NCI-H2029 treated with DMSO at 0.1 percent for 48 hours (cell line): ENCODE measurements around the gene SMIM8.

Source experiments
- DNase-seq: peaks from one replicate; lab custom pipeline; 2025; lab: John Stamatoyannopoulos, UW

The SMIM8 gene

DNA sequence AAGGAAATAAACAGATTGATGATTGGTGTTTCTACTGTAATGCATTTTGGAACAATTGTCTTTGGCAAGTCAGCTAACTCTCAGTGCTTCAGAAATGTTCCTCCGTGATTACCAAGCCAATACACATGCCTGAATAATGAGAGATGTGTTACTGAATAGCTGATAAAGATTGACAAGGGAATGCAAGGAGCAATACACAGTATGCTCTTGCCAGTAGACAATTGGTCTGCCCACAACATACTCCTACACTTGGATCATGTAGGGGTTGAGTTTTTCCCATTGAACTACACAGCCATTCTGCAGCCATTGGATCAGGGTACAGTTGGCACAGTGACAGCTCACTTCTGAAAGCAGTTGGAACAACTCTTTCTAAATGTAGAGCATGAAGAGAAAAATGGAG is 12.3 kb downstream of the SMIM8 start:
- DNase-seq = no peak

DNA sequence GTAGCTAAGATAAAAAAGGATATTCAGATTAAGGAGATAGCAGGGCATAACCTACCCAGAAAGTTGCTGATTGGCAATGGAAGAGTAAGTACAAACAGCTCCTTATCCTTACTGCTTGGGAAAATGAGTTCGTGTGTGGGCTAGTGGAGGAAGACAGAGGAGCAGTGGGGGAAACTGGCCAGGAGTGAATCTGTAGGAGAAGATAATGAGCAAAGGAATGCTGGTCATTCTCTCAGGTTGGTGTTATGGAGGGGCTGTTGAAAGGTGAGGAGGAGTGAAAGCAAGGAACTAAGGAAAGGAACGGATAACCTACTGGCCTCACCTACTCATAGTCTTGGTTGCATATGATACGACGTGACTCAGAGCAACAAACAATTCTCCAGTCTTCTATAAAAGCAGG is 14.0 kb downstream of the SMIM8 start:
- DNase-seq = no peak

DNA sequence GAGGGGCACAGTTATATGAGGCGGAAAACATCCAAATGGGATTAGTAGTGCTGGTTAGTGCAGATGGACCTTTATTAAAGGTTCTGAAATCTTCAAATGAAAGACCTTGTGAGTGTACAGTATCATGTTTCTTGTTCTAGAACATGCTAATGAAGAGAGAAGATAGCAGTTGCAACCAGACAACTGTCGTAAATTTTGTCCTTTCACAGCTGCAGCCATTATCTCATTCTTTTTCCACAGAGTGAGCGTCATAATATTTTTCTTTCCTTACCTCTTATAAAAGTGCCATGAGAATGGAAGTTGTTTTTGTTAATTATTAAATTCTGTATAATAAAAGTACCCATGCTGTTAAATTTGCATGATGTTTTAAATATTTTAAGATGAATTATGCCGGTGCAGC is 17.8 kb downstream of the SMIM8 start:
- DNase-seq = no peak

DNA sequence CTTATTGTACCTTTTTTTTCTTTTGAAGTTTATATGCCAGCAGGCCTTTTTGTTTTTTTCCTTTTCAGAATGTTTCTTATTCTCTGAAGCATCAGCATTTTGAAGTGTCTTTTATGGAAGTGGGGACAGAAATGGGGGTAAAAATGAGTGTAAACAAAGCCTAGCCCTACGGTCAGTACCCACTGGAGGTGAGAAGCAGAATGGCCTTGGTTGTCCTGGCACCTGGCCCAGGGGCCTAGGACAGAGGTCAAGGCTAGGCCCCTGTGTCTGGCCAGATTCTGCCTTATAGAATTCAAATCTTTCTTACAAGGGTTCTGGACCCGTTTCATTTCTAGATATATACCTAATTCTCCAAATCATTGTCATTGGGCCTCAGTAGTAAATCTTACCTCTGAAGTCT is 18.8 kb downstream of the SMIM8 start:
- no peak for DNase-seq

DNA sequence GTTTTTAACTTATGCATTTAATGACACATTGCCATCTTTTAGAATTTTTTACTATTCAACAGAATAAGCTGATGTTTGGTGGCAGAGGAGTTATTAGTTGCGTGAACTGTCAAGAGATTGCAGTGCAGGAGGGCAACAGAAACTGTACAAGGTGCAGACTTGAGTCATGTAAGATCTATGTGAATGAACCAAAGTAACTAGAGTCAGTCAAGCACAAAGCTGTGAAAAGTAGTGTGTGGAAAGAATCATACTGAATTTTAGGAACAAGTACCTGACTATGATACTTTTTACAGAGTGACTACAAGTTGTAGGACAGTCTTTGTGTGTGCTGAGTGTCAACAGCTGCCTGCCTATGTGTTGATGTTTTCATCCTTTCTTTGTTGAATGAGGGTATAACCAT is 19.5 kb downstream of the SMIM8 start:
- no peak for DNase-seq

DNA sequence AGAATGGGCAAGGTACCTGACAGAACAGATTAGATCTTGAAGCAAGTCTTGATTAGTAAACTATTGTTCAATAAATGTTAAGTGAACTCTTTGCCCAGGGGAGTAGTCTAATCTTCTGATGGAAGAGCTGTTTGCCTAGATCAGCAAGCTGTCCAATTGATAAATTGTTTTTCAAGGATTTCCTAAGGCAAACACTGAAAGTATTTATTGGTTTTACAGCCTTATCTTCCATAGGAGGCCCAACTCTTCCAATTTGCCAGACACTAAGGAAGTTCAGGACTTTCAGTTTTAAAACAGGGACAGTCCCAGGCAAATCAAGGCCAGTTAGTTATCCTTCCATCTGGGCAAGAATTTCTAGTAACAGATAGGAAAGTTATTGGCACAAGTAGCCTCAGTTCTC is 20.4 kb downstream of the SMIM8 start:
- no peak for DNase-seq

DNA sequence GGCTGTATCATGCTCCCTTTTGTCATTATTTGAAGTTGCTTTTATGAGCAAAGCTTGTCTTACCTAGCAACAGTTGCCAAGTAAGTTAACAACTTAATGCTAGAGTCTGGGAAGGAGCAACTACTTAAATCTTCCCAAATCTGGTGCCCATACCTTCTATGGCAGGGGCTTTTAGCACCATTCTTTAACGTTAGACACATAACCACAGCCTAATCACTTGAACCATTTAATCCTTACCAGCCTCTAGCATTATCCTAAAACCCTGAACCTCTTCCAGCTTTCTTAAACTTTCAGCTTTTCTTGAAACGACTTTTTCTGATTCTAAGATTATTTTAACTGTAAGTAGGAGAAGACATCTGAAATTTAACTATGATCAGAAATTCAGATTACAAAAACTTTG is 22.3 kb downstream of the SMIM8 start, which contains the start of gene C6orf163:
Gene C6orf163, plus strand, starts transcription at position 83 of the 400 bp plus-strand sequence. Its CDS starts 287 bp downstream, at position 370.
- DNase-seq = no peak

DNA sequence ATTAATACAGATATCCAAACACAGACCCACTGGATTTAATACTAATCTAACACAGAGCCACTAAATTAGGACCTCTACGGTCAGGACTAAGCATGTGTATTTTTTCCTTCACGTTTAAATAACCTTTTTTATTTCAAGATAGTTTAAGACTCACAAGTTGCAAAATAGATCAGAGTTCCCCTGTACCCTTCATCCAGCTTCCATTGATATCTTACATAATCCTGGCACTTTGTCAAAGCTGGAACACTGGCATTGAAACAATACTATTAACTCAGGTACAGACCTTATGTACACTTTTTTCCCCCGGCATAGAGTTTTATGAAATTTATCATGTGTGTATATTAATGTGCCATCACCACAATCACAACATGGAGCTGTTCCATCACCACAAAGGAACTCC is 24.3 kb downstream of the SMIM8 start:
- no peak for DNase-seq

DNA sequence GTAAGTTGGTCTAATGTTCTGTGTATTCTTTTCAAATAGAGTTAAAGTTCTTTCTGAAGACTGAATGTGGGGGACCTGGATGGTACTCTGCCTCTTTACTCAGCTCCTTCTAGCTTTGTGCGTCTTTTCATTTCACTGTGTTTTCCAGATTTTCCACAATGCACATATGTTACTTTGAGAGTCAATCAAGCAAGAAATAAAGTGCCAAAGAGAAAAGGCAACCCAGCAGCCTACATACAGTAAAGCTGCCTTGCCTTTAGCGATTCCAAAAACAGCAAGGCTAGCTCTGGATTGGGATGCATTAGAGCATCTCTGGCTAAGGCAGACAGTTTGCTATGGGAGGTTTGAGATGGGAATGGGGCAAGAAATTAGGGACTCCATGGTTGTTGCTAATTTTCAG is 27.5 kb downstream of the SMIM8 start:
- DNase-seq = no peak

DNA sequence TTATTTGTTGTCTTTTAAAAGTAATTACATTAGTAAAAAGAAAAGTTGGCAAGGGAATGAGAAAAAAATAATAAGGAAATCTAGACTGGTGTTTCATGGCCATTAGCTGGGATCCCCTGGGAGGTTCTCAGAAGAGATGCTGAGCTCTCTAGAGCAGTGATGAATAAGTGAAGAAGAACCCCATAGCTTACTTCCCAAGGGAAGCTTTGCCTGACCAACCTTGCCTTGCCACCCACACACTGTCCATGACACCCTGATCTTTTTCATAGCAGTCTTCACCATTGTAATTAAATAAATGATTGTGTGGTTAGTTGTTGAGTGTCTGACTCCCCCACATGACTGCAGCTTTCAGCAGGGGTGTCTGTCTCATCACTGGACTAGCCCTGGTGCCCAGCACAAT is 28.1 kb downstream of the SMIM8 start:
- no peak for DNase-seq

DNA sequence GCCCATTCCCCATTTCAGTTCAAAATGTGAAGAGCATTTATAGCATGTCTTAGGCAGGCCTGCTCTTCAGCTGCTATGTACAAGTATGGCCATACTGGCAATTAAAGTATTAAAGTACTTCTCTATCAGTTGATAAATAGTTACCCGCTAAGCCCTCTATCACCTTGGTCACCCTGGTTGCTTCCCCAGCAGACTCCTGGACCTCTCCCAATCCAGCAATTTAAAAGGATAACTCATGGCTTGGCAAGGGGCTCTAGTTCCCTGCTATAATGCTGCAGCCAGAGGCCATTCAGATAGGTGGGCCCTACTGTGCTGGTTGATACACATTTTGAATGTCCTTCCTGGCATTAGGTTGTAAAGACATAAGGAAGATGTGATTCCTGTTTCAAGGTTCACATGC is 29.2 kb downstream of the SMIM8 start:
- no peak for DNase-seq

DNA sequence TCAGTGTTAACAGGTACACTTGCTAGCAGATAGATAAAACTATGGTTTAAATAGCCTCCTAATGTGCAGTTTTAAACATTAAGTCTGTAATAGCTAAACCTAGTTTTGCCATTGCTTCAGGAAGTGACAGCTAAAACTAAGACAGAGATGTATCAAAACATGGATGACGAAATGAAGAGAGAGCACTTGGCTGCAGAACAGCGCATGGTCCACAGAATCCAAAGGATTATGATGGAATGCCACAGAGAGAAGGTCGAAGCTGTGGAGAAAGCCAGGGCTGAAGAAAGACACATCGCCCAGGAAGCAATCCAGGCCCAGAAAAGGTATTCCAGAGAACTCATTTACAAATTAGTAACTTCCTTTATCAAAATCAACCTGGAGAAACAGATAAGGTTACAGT is 33.8 kb downstream of the SMIM8 start:
- no peak for DNase-seq

DNA sequence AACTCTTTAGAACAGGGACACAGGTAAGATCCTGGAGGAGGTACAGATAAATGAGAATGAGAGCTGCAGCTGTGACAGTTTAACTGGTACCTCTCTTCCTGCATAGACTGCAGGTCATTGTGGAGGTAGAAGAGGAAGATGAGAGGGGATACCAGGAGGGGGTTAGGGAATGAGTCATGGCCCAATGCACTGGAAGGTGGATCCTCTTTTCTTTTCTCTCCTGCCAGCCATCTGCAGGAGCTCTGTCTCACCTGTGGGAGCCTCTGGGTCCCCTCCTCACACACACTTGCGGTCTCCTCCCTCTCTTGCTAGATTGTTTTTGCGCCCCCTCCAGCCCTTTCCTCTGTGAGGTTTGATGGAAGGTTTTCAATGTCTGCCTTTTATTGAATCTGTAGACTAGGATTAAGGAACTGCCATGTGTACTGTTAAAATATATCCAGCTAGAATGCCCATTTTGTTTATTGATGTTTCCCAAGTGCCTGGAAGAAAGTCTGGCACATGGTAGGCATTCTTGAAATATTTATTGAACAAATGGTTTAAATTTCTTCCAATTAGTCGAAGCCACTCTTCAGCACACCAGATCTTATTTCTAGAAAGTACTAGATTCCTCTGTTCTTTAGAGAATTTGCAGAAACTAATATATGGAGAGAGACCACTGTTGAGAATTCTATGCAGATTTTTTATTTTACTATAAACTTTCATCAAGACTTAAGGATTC is 35.2 kb downstream of the SMIM8 start:
- no peak for DNase-seq

DNA sequence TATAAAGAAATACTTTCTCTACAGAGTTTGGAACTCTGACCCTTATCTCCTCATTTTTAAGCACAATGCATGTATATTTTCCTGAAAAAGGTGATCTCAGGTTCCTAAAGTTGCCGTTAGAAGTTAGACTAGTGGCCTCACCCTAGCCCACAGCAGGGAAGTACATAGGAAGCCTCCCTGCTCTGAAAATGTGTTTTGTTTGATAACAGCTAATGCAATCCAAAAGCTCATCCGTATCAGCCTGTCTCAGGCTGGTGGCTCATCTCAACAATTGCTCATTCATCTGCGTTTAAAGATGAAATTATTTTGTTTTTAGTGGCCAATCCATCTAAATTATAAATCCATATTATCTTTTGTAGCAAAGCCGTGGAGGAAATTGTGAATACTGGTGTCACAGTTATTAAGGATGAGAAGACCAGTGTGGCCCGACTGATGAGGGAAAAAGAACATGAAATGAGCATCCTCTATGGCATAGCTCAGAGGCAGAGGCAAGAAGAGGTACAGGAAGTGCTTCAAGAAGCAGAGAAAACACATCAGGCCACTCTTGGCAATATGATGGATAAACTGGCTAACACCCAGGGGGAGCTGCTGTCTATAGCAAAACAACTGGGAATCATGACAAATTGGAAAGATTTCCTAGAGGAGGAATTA is 42.3 kb downstream of the SMIM8 start:
- DNase-seq = no peak

DNA sequence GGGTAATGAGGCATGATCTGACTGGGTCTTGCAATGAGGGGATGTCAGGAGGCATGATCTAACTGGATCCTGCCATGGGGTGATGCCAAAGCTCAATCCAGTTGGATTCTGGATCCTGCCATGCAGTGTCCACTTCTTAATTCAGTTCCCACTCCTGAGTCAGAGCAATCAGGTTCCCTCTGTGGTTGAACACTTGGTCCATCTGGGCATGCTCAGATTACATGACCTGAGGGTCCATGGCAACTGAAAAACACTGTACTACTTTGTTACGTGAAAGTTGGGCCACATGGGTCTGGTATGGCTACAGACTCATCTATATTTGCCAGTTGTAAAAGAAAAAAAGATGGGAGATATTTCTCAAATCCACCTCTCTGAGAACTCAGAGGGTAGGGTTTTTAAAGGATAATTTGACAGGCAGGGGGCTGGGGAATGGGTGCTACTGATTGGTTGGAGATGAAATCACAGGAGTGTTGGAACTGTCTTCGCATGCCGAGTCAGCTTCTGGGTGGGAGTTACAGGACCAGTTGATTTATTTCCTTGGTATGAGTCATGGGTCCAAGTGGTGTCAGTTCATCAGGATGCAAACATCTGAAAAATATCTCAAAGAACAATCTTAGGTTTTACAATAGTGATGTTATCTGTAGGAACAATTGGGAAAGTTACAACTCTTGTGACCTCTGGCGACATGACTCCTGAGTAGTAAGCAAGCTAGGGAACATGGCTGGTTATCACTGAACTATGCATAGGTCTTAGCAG is 43.9 kb downstream of the SMIM8 start:
- no peak for DNase-seq

DNA sequence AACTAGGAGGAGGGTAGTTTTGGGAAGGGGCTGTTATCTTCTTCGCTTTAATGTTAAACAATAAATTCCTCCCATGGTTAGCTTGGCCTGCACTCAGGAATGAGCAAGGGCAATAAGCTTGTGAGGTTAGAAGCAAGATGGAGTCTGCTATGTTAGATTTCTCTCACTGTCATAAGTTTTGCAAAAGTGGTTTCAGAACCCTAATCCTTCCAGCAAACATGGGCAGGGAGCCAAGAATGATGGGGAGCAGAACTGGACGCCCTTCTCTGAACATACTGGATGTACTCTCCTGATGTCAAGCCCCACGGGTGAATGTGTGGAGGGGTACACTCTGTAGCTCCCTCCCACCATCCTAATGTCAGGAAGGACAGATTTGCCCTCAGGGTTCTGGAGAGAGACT is 44.5 kb downstream of the SMIM8 start:
- no peak for DNase-seq

DNA sequence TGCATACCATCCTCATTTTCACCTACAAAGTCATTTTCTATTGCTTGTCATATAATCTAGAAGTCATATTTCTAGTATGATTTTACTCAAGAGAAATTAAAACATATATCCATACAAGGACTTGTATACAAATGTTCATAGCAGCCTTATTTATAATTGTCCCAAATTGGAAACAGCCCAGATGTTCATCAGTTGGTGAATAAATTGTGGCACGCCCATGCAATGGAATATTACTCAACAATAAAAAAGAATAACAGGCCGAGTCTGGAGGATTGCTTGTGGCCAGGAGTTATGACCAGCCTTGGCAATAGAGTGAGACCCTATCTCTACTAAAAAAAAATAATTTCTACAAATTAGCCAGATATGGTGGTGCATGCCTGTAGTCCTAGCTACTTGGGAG is 51.0 kb downstream of the SMIM8 start:
- DNase-seq = no peak

DNA sequence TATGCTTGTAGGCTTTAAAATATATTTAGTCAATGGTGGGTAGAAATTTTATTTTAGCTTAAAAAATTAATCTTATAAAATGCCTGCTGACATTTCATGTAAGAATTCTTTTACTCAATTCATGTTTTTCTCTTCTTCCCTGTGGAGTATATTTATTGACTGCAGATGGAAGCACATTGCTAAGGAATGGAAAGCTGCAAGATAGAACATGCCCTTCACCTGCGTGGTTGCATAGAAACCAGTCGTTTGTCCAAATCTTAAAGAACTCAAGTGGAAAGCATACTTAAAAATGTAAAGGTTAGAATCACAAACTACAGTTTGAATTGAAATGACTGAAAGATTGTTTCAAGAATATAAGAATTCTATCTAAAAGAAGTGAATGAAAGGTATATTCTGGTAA is 52.9 kb downstream of the SMIM8 start:
- DNase-seq = no peak

DNA sequence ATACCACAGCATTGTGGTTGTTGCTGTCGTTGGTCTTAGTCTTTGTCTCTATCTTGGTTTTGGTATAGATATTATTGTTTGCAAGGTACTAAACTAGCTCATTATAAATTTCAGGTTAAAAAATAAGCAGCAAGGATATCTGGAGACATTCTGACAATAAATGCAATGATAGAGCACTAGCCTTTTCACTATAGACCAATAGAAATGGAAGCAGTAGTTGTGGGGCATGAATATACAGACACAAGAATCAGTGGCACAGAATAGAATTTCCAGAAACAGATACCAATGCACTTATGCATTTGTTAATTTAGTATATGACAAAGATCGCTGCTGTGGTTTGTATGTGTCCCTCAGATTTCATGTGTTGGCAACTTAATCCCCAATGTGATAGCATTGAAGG is 54.3 kb downstream of the SMIM8 start:
- no peak for DNase-seq

DNA sequence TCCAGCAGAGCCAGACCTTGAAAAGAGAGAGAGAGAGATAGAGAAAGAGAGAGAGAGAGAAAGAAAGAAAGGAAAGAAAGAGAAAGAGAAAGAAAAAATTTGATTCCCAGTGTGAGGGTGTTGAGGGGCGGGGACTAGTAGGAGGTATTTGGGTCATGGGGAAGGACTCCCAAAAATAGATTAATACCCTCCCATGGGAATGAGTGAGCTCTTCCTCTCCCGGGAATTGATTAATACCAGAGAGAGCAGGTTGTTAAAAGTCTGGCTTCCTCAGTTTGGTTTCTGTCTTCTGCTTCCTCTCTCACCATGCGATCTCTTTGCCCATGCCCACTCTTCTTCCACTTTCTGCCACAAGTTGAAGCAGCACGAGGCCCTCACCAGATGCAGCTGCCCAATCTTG is 56.6 kb downstream of the SMIM8 start:
- DNase-seq = no peak

DNA sequence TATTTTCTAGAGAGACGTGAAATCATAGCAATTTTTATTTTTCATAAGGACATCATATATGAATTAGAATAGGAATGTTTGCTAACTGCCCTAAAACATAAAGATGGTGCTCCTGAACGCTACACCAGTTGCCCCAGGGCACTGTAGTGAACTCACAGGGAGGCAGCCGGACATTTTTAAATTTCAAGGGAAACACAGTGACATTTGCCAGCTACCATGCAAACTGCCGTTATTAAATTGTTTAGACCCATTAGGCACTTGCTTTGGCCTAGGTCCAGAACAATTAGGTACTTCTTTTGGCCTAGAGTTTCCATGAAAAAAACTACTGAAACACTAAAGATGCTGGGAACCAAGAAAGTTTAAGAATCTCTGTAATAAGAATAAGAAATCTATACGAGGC is 60.5 kb downstream of the SMIM8 start:
- DNase-seq = no peak

DNA sequence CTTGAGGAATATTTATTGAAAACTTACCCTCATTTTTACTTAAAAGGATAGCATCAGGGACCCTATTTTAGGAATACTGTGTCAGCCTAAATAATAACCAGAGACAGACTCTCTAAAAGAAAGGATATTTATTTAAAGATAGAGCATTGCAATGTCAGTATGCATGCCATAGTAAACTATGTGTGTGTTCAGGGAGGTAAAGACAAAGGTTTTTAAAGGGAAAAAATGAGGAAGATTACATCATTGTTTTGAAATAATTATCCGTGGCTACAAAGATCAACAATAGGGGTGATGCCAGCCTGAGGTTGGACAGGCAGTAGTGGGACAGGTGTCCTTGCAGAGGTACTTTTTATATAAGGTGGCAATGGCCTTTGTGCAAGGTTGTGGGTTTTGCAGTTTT is 61.6 kb downstream of the SMIM8 start:
- no peak for DNase-seq

DNA sequence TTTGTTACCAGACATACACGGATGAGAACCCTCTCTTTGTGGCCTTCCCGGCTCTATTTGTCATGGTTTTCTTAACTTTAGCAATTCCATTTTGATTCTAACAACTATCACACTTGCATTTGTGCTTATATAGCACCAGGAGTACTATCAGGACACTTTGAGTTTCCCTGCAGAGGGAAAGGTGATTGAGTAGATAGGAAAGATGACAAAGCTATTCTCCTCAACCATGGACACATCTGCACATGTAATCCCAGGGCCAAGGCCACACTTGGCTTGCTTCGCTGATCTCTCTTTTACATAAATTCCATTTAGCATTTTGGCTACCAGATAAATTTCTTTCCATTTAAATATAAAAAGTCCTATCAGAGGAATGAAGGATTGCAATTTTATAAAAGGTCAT is 62.1 kb downstream of the SMIM8 start:
- no peak for DNase-seq
